GM12878 (cell line): ENCODE measurements around the gene SLC24A4. TPM values are rescaled to one million over a fixed set of nuclear protein-coding genes. Genes with fewer than 3 reads are reported as not detected.

Source experiments
- BACH1 ChIP-seq: fragments of 450-650 bp; IDR thresholded peaks from 2 replicates; pipeline ENCODE4 v1.6.1; 2017; ENCODE audit warnings: mild to moderate bottlenecking, borderline replicate concordance
- BCL11A ChIP-seq: IDR thresholded peaks from 2 replicates; pipeline ENCODE4 v1.6.1; 2011; ENCODE audit warnings: low read depth, low read length
- BMI1 ChIP-seq: fragments of 450-650 bp; IDR thresholded peaks from 2 replicates; pipeline ENCODE4 v1.6.1; 2016; ENCODE audit warnings: mild to moderate bottlenecking, moderate library complexity, borderline replicate concordance
- EED ChIP-seq: sonication (generic); IDR thresholded peaks from 2 replicates; pipeline ENCODE4 v1.6.1; 2016; ENCODE audit warnings: antibody characterized with exemption, low read depth
- ETV6 ChIP-seq, 2 experiments: fragments of 450-650 bp in 1 of 2; IDR thresholded peaks in 1 of 2; conservative IDR thresholded peaks in 1 of 2; 2 replicates each; pipeline ENCODE4 v1.6.1; 2014; ENCODE audit warnings: antibody characterized with exemption in 1 of 2, borderline replicate concordance in 1 of 2, low read depth in 1 of 2, mild to moderate bottlenecking in 1 of 2, moderate library complexity in 1 of 2
- EZH2 ChIP-seq: IDR thresholded peaks from 2 replicates; pipeline ENCODE4 v1.6.1; 2012; ENCODE audit warnings: low read depth, mild to moderate bottlenecking, control low read depth, inconsistent platforms, low read length, borderline replicate concordance; ENCODE audit not compliant: control insufficient read depth
- IKZF1 ChIP-seq: fragments of 450-650 bp; conservative IDR thresholded peaks from 2 replicates; pipeline ENCODE4 v1.6.1; 2017; ENCODE audit warnings: antibody characterized with exemption, mild to moderate bottlenecking
- IKZF2 ChIP-seq, 2 experiments: fragments of 450-650 bp; IDR thresholded peaks; 2 replicates each; pipeline ENCODE4 v1.6.1; 2017; ENCODE audit warnings: mild to moderate bottlenecking in 2 of 2, moderate library complexity in 2 of 2
- KLF5 ChIP-seq: fragments of 450-650 bp; IDR thresholded peaks from 2 replicates; pipeline ENCODE4 v1.6.1; 2014; ENCODE audit warnings: mild to moderate bottlenecking; ENCODE audit not compliant: partially characterized antibody
- MTA2 ChIP-seq: fragments of 450-650 bp; IDR thresholded peaks from 2 replicates; pipeline ENCODE4 v1.6.1; 2016; ENCODE audit warnings: low read depth, mild to moderate bottlenecking, moderate library complexity
- MXI1 ChIP-seq: fragments of 150-350 bp; IDR thresholded peaks from 2 replicates; pipeline ENCODE4 v1.6.1; 2011; ENCODE audit warnings: low read depth, mild to moderate bottlenecking, inconsistent platforms, low read length, improper control_type of control experiment
- MYC ChIP-seq: IDR thresholded peaks from 2 replicates; pipeline ENCODE4 v1.6.1; 2011; ENCODE audit warnings: mild to moderate bottlenecking, low read length, moderate library complexity, inconsistent platforms; ENCODE audit not compliant: insufficient read depth, insufficient replicate concordance, insufficient read length, severe bottlenecking
- RCOR1 ChIP-seq: conservative IDR thresholded peaks from 2 replicates; pipeline ENCODE4 v1.6.1; 2012; ENCODE audit warnings: low read depth, low read length, improper control_type of control experiment
- SPI1 ChIP-seq: IDR thresholded peaks from 2 replicates; pipeline ENCODE4 v1.6.1; 2011; ENCODE audit warnings: low read depth, mild to moderate bottlenecking, low read length, moderate library complexity, borderline replicate concordance; ENCODE audit not compliant: insufficient read depth
- TBL1XR1 ChIP-seq: IDR thresholded peaks from 2 replicates; pipeline ENCODE4 v1.6.1; 2012; ENCODE audit warnings: low read depth, low read length, improper control_type of control experiment
- polyA plus RNA-seq, 11 experiments: library from polyadenylated mRNA; depleted of rRNA in 4 of 11; unstranded in 6 of 11; stranded (reverse) in 5 of 11; fragments of >200 nt; fragmentation: Nextera tagmentation in 4 of 11; fragmentation: Illumina TruSeq in 1 of 11; extraction: Ambion mirVana in 4 of 11; extraction: Trizol in 1 of 11; gene quantifications; 1 replicate in 1 of 11; 2 replicates in 10 of 11; pipeline versions ENCODE4 v1.2.1 to v1.2.3, GENCODE V29; 2011 to 2016; ENCODE audit warnings: inconsistent platforms in 2 of 11, missing spikeins in 2 of 11, low read depth in 1 of 11
- total RNA-seq, 4 experiments: library from RNA; depleted of rRNA in 3 of 4; stranded (reverse); fragments of >200 nt in 3 of 4; fragmentation: Illumina TruSeq in 1 of 4; extraction: Trizol in 1 of 4; gene quantifications; 2 replicates each; pipeline versions ENCODE4 v1.2.1 to v1.2.3, GENCODE V29; 2013 to 2021
- TF ChIP-seq, protein P1 (sequence below): fragments of 450-650 bp; IDR thresholded peaks from 2 replicates; pipeline ENCODE4 v1.6.1; 2017; ENCODE audit warnings: low read depth, mild to moderate bottlenecking, moderate library complexity

Gene SLC24A4
- total and polyA plus RNA-seq, 10 of the 15 experiments (the other 5 are each of a cell fraction or from before 2014, with no cell fraction given): under 0.01 to 0.46 (median 0.04) TPM; not detected in 5

DNA sequence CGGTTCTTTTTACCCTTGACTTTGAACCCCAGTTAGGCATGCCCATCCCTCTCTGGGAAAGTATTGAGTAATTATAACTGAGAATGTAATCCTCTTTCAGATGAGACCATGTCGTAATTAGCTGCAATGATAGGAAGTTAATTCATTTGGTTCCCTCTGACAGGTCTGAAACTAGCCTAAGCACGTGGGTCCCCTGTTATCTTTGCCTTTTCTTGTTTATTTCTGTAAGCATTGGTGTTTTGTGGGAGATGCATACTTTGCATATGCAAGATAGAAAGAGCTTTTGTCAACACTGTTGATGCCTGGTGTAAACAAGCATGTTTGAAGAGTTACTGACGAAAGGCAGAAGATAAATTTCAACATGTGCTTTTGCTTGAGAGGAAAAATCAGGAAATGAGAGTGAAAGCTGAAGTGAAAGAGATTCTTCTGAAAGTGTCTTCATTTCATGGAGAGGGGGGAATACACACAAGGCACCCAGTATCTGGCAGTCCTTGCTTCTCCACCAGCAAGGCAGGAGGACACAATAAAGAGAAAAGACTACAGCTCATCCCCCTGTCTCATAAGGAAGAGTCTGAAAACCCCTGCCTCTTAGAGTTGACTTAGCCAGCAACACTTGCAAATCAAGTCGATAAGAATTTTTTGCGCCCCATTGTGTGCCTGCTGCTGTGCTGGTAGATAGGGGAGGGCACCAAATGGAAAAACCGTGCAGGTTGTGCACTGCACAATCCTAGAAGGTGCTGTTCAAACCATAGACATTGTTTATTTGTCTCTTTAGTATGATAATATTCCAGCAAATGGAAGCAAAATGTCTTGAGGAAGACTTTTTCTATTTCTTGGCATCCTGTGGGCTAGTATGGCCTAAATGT lies 77.8 kb downstream of the SLC24A4 start (continued):
- TF ChIP-seq EZH2: no peak
- TF ChIP-seq SPI1: peak; percentile 97
- TF ChIP-seq KLF5: no peak
- TF ChIP-seq IKZF1: peak; percentile 92
- 0 out of 2 replicates have a peak, but pooled peaks have one; percentile 25 for TF ChIP-seq TBL1XR1
- peak; percentile 88 for TF ChIP-seq MTA2
- TF ChIP-seq BMI1: peak; percentile 83
- TF ChIP-seq, protein P1, sequence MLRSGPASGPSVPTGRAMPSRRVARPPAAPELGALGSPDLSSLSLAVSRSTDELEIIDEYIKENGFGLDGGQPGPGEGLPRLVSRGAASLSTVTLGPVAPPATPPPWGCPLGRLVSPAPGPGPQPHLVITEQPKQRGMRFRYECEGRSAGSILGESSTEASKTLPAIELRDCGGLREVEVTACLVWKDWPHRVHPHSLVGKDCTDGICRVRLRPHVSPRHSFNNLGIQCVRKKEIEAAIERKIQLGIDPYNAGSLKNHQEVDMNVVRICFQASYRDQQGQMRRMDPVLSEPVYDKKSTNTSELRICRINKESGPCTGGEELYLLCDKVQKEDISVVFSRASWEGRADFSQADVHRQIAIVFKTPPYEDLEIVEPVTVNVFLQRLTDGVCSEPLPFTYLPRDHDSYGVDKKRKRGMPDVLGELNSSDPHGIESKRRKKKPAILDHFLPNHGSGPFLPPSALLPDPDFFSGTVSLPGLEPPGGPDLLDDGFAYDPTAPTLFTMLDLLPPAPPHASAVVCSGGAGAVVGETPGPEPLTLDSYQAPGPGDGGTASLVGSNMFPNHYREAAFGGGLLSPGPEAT: peak; percentile 86
- peak; percentile 95 to 96 for TF ChIP-seq IKZF2 (IDR thresholded peaks at IDR 0.05)
- peak; percentile 87 for TF ChIP-seq EED
- peak; percentile 57; the same call in 1 of the 2 replicates for TF ChIP-seq BCL11A
- no peak for TF ChIP-seq MYC
- TF ChIP-seq BACH1: peak; percentile 48; the same call in 1 of the 2 replicates
- peak; percentile 87; the same call in 1 of the 2 replicates for TF ChIP-seq MXI1
- 0 out of 4 replicates have a peak, but pooled peaks of 1 of the 2 experiments have one; percentile 50 for TF ChIP-seq ETV6 (conservative IDR thresholded peaks at IDR 0.05 in 1 of 2, IDR thresholded peaks at IDR 0.05 in 1 of 2; ENCODE audit: borderline replicate concordance in 1 of 2, low read depth in 1 of 2)
- TF ChIP-seq RCOR1: 0 out of 2 replicates have a peak, but pooled peaks have one; percentile 57
- TF ChIP-seq, all 136 proteins: peak for 35
